Endothelial cell of umbilical vein (primary cell): ENCODE data around the gene RAB19. TPM values are rescaled to one million over a fixed set of nuclear protein-coding genes. Genes with fewer than 3 reads are reported as not detected.

Experiments used
- BruUV-seq: library from RNA; stranded (reverse); fragments of 400-500 nt; replicated peaks from 2 replicates; lab custom pipeline; 2021; lab: Mats Ljungman, UMichigan
- CTCF ChIA-PET: fragments of 300-600, 350-600 bp; sonication (Branson Sonifier 250); formaldehyde crosslinking; loops from one replicate; lab custom pipeline; 2021; ENCODE audit warnings: antibody characterized with exemption, inconsistent platforms; lab: Charles Lee
- POLR2A ChIA-PET: fragments of 300-600, 350-600 bp; sonication (Branson Sonifier 250); formaldehyde crosslinking; loops from one replicate; lab custom pipeline; 2021; ENCODE audit warnings: antibody characterized with exemption, inconsistent platforms; lab: Charles Lee
- DNase-seq: peaks from one replicate; pipeline ENCODE4 v3.0.0-alpha.2; 2011; ENCODE audit warnings: low read depth, low spot score
- FAIRE-seq: peaks from 2 replicates; lab custom pipeline; 2011; peaks lifted over from hg19 to GRCh38; lab: Jason Lieb, UNC
- H2AFZ ChIP-seq: 2 replicates; pipeline ENCODE4 v1.6.0; 2012; ENCODE audit warnings: low read depth, low read length, control low read depth, inconsistent platforms
- H3K27ac ChIP-seq: 2 replicates; pipeline ENCODE4 v1.5.1; 2011; ENCODE audit warnings: low read depth, mild to moderate bottlenecking, control low read depth, low read length, moderate library complexity; ENCODE audit not compliant: insufficient read depth
- H3K27me3 ChIP-seq, 2 experiments: 2 replicates each; pipeline versions ENCODE4 v1.6.0 to v1.6.1; 2011; ENCODE audit warnings: low read length in 2 of 2, mixed read lengths in 1 of 2; ENCODE audit not compliant: control insufficient read depth in 2 of 2, insufficient read depth in 2 of 2
- H3K36me3 ChIP-seq, 2 experiments: 2 replicates in 1 of 2; 3 replicates in 1 of 2; pipeline ENCODE4 v1.5.1; 2011; ENCODE audit warnings: low read length in 2 of 2, mild to moderate bottlenecking in 1 of 2, moderate library complexity in 1 of 2; ENCODE audit not compliant: control insufficient read depth in 2 of 2, insufficient read depth in 2 of 2; ENCODE audit errors: extremely low read depth in 1 of 2
- H3K4me1 ChIP-seq: 3 replicates; pipeline ENCODE4 v1.5.1; 2011; ENCODE audit warnings: mild to moderate bottlenecking, low read length; ENCODE audit not compliant: control insufficient read depth, insufficient read depth; ENCODE audit errors: extremely low read depth
- H3K4me2 ChIP-seq: 2 replicates; pipeline ENCODE4 v1.6.1; 2011; ENCODE audit warnings: low read length, control low read depth, mixed read lengths; ENCODE audit not compliant: insufficient read depth
- H3K4me3 ChIP-seq, 3 experiments: fragments of 200-600 bp in 1 of 3; sonication (generic), shearing (Covaris generic) in 1 of 3; replicated peaks in 1 of 3; 2 replicates each; pipeline ENCODE4 v1.5.1; 2011 to 2016; ENCODE audit warnings: control low read depth in 3 of 3, low read length in 3 of 3, mild to moderate bottlenecking in 2 of 3, inconsistent platforms in 1 of 3, low read depth in 1 of 3, moderate library complexity in 1 of 3; ENCODE audit not compliant: insufficient read depth in 1 of 3
- H3K79me2 ChIP-seq: 2 replicates; pipeline ENCODE4 v1.6.0; 2012; ENCODE audit warnings: low read length, inconsistent platforms; ENCODE audit not compliant: control insufficient read depth, insufficient read depth
- H3K9ac ChIP-seq: replicated peaks from 2 replicates; pipeline ENCODE3; 2011; ENCODE audit warnings: low read length, control low read depth; ENCODE audit not compliant: insufficient read depth; ENCODE audit errors: extremely low read depth
- H3K9me1 ChIP-seq: replicated peaks from 3 replicates; pipeline ENCODE4 v1.6.0; 2011; ENCODE audit warnings: mild to moderate bottlenecking, low read length; ENCODE audit not compliant: control insufficient read depth, insufficient read depth; ENCODE audit errors: extremely low read depth
- H3K9me3 ChIP-seq: replicated peaks from 2 replicates; pipeline ENCODE4 v1.5.1; 2012; ENCODE audit warnings: low read length, inconsistent platforms; ENCODE audit not compliant: control insufficient read depth, insufficient read depth
- H4K20me1 ChIP-seq: replicated peaks from 2 replicates; pipeline ENCODE3; 2011; ENCODE audit warnings: mild to moderate bottlenecking, low read length; ENCODE audit not compliant: control insufficient read depth, insufficient read depth; ENCODE audit errors: extremely low read depth
- EZH2 ChIP-seq: IDR thresholded peaks from 2 replicates; pipeline ENCODE4 v1.6.1; 2012; ENCODE audit warnings: borderline replicate concordance, low read depth, mild to moderate bottlenecking, moderate library complexity, low read length, inconsistent platforms; ENCODE audit not compliant: severe bottlenecking
- FOS ChIP-seq: IDR thresholded peaks from 2 replicates; pipeline ENCODE4 v1.6.1; 2011; ENCODE audit warnings: mild to moderate bottlenecking, low read length, moderate library complexity, borderline replicate concordance; ENCODE audit not compliant: insufficient read depth
- GATA2 ChIP-seq: IDR thresholded peaks from 2 replicates; pipeline ENCODE4 v1.7.0; 2011; ENCODE audit warnings: low read depth, mild to moderate bottlenecking, moderate library complexity, mixed read lengths, low read length; ENCODE audit not compliant: insufficient read length, insufficient read depth
- JUN ChIP-seq: IDR thresholded peaks from 2 replicates; pipeline ENCODE4 v1.6.1; 2011; ENCODE audit warnings: borderline replicate concordance, low read depth; ENCODE audit not compliant: insufficient read length, insufficient read depth
- MYC ChIP-seq: IDR thresholded peaks from one replicate; pipeline ENCODE4 v1.6.1; 2011; ENCODE audit warnings: mild to moderate bottlenecking, low read depth, low read length
- POLR2A ChIP-seq: IDR thresholded peaks from 2 replicates; pipeline ENCODE4 v1.6.1; 2012; ENCODE audit warnings: low read depth, mild to moderate bottlenecking, control low read depth, low read length
- POLR2AphosphoS5 ChIP-seq: IDR thresholded peaks from 2 replicates; pipeline ENCODE4 v1.6.1; 2012; ENCODE audit warnings: low read depth, mild to moderate bottlenecking, control low read depth, low read length, moderate library complexity; ENCODE audit not compliant: insufficient read depth
- dilution Hi-C: fragments of 300-500 bp; cut with MboI; formaldehyde crosslinking; loops from one replicate; pipeline ENCODE4 v1.15.0; 2019; ENCODE audit warnings: low sequenced_read_pairs; ENCODE audit not compliant: extremely low pct_ligation_motif_present
- intact Hi-C: fragments of 100-400 bp; cut with micrococcal nuclease; formaldehyde crosslinking; loops from one replicate; pipeline ENCODE4 v1.10.0; 2022
- polyA plus RNA-seq, 4 experiments: library from polyadenylated mRNA; depleted of rRNA in 3 of 4; stranded (reverse) in 3 of 4; unstranded in 1 of 4; fragments of >200 nt; gene quantifications; 2 replicates each; pipeline versions ENCODE4 v1.2.1 to v1.2.3, GENCODE V29; 2011 to 2012; ENCODE audit warnings: missing spikeins in 1 of 4
- total RNA-seq: library from RNA; stranded (reverse); gene quantifications from 2 replicates; pipeline ENCODE4 v1.2.3, GENCODE V29; 2021
- TF ChIP-seq, protein P1 (sequence below), 2 donors: IDR thresholded peaks; 1 replicate in 1 of 2; 2 replicates in 1 of 2; pipeline ENCODE4 v1.5.1; 2011; ENCODE audit warnings: low read length in 2 of 2, mild to moderate bottlenecking in 2 of 2, moderate library complexity in 2 of 2, control low read depth in 1 of 2, inconsistent platforms in 1 of 2, low read depth in 1 of 2; ENCODE audit not compliant: insufficient read depth in 1 of 2; ENCODE audit errors: extremely low read depth in 1 of 2
- TF ChIP-seq, protein P2 (sequence below): IDR thresholded peaks from 2 replicates; pipeline ENCODE4 v1.6.1; 2011; ENCODE audit not compliant: insufficient read depth, insufficient read length

RAB19 gene
- total and polyA plus RNA-seq, 2 donors (not counting 3 experiments of a cell fraction or from before 2014, with no cell fraction given) = not detected

DNA sequence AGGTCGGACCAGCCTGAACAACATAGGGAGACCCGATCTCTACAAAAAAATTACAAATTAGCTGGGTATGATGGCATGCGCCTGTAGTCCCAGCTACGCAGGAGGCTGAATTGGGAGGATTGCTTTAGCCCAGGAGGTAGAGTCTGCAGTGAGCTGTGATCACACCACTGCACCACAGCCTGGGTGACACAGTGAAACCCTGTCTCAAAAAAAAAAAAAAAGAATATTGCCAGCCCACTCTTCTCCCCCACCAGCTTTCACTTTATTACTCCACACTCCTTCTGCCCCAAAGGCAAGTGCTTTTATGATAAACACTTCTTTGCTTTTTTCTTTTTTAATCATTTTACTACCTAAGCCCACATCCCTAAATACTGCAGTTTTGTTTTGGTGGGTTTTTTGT is 14.8 kb downstream of the RAB19 start:
- Histone ChIP-seq H3K9ac (no peak overlapping the region), H3K79me2 (no peaks in the 10 kb centered on the region), H3K4me2 (no peak overlapping the region), H3K4me1 (no peaks in the 10 kb centered on the region), H3K9me3 (no peaks in the 10 kb centered on the region), H3K4me3 (no peak overlapping the region), H3K36me3 (no peaks in the 10 kb centered on the region), H2AFZ (no peak overlapping the region), H3K27ac (no peak overlapping the region), H3K27me3 (peaks cover 0 to 2% of the 10 kb centered on the region in 2 experiments), H4K20me1 (no peaks in the 10 kb centered on the region), H3K9me1 (no peaks in the 10 kb centered on the region)
- ChIA-PET POLR2A (no interaction called here), CTCF (no interaction called here)
- no TSS peak for BruUV-seq
- intact Hi-C loops (no loop called here), dilution Hi-C loops (no loop called here)
- DNase-seq (no peak), FAIRE-seq (no peak)
- no peak for TF ChIP-seq EZH2
- no peak for TF ChIP-seq POLR2A
- TF ChIP-seq GATA2 = no peak
- TF ChIP-seq, protein P1, sequence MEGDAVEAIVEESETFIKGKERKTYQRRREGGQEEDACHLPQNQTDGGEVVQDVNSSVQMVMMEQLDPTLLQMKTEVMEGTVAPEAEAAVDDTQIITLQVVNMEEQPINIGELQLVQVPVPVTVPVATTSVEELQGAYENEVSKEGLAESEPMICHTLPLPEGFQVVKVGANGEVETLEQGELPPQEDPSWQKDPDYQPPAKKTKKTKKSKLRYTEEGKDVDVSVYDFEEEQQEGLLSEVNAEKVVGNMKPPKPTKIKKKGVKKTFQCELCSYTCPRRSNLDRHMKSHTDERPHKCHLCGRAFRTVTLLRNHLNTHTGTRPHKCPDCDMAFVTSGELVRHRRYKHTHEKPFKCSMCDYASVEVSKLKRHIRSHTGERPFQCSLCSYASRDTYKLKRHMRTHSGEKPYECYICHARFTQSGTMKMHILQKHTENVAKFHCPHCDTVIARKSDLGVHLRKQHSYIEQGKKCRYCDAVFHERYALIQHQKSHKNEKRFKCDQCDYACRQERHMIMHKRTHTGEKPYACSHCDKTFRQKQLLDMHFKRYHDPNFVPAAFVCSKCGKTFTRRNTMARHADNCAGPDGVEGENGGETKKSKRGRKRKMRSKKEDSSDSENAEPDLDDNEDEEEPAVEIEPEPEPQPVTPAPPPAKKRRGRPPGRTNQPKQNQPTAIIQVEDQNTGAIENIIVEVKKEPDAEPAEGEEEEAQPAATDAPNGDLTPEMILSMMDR (IDR thresholded peaks at IDR 0.05; ENCODE audit: extremely low read depth in 1 of 2, insufficient read depth in 1 of 2, low read depth in 1 of 2, low read length in 2 of 2) = no peak
- TF ChIP-seq MYC = no peak
- no peak for TF ChIP-seq JUN
- TF ChIP-seq, protein P2, sequence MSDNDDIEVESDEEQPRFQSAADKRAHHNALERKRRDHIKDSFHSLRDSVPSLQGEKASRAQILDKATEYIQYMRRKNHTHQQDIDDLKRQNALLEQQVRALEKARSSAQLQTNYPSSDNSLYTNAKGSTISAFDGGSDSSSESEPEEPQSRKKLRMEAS = no peak
- TF ChIP-seq POLR2AphosphoS5 = no peak
- no peak for TF ChIP-seq FOS
